ENCODE data around the gene SLC44A3.

SLC44A3 gene

DNA sequence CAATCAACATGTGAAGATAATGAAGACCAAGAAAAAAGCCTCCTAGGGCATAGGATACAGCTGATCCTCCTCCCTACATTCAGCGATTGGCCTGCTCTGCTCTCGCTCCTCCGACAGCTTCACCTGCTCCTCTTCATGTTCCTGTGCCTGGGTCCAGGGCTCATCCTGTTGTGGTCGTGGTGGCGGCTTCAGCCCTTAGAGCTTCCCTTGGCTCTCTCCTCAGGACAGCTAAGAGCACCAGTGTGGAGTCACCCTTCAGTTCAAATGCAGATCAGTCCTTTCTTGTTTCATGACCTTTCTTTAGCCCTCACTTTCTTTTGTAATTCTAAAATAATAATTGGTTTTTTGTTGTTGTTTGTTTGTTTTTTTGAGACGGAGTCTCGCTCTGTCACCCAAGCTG lies 88.0 kb downstream of the SLC44A3 start:
- no peak for DNase-seq (ENCODE audit: low read depth)

- no peak for DNase-seq (ENCODE audit: low read depth)
Observed at GRCh38 chr1:94908965-94909364, 88.8 kb downstream of the SLC44A3 start.

DNA sequence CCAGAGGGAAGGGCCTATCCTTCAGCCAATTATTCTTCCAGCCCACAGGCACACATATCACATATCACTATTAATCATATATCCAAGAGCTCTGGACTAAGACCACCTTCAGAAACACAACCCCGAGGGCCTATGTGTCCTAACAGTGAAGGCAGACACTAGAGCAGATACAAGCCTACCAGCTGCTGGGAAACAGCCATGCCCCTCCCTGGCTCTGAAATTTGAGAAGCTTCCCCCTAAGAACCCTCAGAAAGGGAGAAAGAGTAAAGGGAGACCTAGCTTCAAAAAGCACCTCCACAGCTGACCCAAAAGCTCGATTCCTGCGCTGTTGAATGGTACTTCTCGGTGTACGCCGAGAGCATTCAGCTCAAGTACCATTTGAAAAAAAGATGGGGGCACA lies 89.3 kb downstream of the SLC44A3 start:
- no peak for DNase-seq (ENCODE audit: low read depth)

GRCh38 chr1:94912263-94913184 lies 92.4 kb downstream of the SLC44A3 start:
- no peak for DNase-seq (ENCODE audit: low read depth)

GRCh38 chr1:94917251-94917650 lies 97.1 kb downstream of the SLC44A3 start:
- no peak for DNase-seq (ENCODE audit: low read depth)

GRCh38 chr1:94919241-94920030 lies 99.3 kb downstream of the SLC44A3 start:
- DNase-seq (ENCODE audit: low read depth): no peak

DNA sequence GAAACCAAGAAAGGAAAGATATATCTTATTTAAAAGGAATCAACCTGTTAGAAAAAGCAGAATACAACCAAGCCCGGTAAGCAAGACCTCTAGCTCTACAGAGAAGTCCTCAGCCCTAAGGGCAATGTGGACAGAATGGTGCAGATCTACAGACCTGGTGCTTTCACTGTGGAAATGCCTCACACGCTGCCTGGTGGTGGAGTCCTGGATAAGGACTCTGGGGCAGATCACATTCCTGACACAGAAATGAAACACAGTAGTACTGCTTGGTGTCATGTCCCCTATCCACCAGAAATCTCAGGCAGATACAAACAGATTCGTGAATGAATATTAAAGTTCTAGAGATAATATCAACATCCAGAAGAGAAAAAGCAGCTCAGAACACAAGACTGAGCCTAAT lies 99.9 kb downstream of the SLC44A3 start:
- peak; percentile 54 for DNase-seq (ENCODE audit: low read depth)

DNA sequence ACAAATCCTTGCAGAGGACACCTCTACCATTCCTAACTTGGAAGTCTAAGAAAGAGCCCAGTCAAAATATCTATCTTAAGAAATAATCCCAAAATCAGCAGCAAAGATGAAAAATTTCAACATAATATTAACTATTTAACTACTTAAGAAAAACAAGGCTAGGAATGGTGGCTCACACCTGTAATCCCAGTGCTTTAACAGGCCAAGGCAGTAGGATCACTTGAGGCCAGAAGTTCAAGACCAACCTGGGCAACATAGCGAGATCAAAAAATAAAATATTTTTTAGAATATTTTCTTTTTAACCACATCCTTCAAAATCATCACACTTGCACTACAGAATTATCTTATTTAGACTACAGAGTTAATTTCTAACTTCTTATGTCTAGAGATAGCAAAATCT lies 101.8 kb downstream of the SLC44A3 start:
- no peak for DNase-seq (ENCODE audit: low read depth)

DNA sequence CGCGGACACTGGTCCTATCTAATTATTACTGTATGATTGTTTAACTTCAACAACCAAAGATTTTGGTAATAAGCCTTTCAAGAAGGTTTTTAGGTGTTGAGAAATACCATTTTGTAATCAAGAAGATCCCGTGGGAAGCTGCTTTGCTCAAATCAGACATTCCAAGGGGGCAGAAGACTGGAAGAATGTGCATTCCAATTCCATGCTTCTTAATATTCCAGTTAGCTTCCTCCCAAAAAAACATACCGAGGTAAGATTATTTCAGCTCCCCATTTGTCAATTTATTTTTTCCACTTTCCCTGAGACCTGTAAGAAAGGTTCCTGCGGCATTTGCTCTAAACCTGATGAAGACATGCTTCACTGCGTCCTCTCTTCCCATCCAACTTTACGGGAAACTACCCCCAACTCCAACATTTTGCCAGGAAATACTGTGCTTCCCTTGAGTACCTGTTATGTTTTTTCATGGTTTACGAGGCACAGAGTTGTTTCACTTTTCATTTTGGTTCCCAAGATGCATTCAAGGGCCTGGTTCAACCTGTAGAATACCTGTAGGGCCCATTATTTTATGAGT lies 102.7 kb downstream of the SLC44A3 start:
- DNase-seq (ENCODE audit: low read depth): peak; percentile 89

- peak; percentile 35 for DNase-seq (ENCODE audit: low read depth)
Observed at GRCh38 chr1:94925004-94925403, 104.8 kb downstream of the SLC44A3 start.

DNA sequence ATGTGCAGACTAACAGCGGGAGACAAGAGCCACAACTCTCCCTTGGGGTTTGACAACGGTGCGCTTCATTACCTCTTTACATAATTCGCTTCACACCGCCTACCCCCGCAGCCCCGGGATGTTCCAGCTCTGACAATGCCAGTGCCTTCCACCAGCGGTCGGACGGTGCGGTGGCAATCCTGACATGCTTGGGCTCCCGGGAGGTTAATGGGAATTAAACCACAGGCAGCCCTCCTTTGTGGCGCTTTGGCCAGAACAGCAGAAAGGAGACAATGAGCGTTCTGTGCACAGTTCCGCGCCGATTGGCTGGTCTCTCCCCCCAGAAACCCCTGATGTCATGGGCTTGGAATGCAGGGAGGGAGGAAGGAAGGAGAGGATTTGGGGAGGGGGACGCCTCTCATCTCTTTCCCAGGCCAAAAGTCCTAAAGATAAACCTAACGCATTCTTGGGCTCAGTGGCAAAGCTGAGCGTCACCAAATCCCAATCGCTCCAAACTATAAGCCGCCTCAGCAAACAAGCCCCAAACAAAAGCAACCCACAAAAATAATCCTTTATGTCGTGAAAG lies 105.5 kb downstream of the SLC44A3 start:
- peak; percentile 97 for DNase-seq (ENCODE audit: low read depth)

GRCh38 chr1:94926126-94926914 lies 106.2 kb downstream of the SLC44A3 start:
- DNase-seq (ENCODE audit: low read depth): peak; percentile 66

DNA sequence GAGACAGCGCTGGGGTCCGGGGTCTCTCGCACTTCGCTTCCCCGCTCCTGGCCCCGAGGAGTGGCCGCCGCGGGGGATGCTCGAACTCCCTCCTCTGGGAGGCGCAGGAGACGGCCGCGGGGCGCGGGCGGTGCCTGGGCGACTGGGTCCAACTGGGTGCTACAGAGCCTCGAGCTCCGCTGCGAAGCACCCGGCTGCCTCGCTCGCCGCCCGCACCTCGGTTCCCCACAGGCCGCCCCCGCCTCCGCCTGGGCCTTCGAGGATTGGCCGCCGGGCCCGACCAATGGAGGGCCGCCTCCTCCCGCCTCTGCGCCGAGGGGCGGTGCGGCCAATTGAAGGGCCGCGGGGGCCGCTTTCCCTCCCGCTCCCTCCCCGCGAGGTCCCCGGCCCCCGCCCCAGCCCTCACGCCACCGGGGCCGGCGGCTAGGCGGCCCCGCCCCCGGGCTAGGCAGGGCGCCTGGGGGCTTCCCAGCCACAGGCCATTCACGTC lies 106.8 kb downstream of the SLC44A3 start, which contains the start of gene CNN3:
Gene CNN3, minus strand, starts transcription at position 196 of the 490 bp plus-strand sequence. CDS start 216 bp downstream, outside the sequence.
- DNase-seq (ENCODE audit: low read depth): peak; percentile 95

DNA sequence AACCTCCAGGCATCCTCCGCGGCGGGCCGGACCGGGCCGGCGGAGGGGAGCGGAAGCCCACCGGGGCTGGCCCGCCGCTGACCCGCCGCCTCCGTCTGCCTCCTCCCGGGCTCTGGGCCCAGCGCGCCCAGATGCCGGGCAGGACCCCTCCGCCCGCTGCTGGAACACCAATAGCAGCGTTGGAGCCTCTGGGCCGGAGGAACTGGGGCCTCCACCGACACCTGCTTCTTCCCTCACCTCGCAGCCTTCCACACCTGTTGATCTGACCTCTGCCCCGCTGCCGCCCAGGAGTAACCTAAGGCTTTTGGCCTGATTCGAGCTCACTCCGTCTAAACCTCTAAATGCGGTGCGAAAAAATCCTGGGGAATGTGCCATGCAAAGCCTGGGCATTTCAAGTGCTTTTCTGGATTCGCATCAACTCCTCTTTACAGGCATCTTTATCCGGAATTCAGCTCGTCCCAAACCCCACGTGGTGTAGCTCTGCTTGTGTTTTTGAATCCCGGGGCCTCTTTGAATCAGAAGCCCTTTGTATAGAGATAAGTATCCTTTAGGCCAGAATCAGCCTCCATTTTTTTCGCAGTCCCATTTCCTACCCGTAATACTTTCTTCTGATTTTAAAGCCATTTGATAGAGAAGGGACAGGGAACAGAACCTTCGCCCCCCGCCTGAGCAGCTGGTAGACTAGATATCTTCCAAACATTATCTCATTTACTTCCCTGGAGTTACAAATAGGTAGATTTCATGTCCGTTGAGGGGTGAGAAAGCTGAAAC lies 107.4 kb downstream of the SLC44A3 start:
- peak; percentile 66 for DNase-seq (ENCODE audit: low read depth)

DNA sequence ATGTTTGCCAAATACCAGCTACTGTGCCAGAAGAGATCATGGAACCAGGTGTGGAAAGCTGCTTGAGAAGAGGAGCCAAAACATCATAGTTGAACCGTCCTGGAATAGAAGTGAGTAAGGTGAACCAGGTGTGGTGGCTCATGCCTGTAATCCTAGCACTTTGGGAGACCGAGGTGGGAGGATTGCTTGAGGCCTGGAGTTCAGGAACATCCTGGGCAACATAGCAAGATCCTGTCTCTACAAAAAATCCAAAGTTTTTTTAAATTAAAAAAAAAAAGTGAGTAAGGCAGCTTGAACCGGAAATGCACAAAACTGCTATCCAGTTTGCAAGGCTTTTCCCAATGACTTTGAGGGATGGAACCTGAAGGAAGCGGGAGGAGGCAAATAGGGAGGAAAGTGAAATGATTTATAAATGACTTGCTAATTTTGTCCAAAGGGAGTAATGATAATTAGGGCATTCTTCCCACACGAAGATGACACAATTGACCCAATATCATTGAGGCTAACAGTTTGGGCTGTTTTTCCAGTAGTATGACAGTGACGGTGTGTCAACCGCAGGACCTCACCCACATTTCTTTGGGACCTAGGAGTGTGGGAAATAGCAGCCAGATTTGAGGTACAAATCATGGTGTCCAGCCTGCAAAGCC lies 108.3 kb downstream of the SLC44A3 start:
- no peak for DNase-seq (ENCODE audit: low read depth)

DNA sequence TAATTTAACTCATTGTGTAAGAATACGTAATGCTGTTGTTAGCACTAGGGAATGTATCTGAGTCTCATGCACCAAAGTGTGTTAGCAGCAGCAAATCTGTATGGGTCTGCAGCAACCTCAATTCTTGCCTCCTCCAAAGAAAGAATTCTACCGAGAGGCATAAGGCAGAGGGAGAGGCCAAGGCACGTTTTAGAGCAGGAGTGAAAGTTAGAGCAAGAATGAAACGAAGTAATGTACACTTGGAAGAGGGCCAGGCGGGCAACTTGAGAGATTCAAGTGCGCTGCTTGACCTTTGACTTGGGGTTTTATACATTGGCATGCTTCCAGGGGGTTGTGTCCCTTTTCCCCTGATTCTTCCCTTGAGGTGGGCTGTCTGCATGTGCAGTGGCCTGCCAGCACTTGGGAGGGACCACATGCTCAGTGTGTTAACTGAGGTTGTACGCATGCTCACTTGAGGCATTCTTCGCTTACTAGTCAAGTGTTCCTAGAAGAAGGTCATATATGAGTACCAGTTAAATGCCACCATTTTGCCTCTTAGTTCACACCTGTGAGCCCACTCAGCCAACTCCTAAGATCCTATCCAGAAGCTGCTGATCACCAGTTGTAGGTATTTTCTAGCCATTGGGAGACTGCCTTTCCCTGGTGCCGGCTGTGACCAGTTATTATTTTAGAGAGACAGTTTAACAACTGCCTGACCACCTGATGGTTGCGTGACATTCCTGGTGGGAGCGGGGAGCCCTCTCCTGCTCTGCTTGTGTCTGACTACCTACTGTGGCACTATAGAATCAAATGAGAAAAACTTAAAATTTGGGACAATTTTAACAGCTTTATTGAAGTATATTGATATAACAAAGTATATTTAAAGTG lies 109.4 kb downstream of the SLC44A3 start:
- DNase-seq (ENCODE audit: low read depth): no peak

GRCh38 chr1:94931254-94931841 lies 111.2 kb downstream of the SLC44A3 start:
- no peak for DNase-seq (ENCODE audit: low read depth)

GRCh38 chr1:94934551-94934950 lies 114.4 kb downstream of the SLC44A3 start:
- DNase-seq (ENCODE audit: low read depth): no peak

DNA sequence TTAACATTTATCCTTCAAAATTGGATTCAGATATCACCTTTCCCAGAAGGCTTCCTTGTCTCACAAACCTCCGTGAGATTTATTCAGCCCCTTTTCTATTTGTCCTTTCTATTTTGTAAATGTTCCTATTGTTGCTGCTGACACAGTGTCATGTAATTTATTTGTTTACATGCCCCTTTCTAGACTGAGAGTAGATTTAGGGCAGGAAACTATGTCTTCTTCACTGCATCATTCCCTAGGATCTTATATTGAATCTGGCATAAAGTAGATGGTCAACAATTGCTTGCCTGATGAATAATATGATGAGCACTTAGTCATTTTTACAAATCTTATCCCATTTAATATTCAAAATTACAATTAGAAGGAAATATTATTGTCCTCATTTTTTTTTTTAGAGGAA lies 114.9 kb downstream of the SLC44A3 start:
- no peak for DNase-seq (ENCODE audit: low read depth)

All from EH (cell line).